B cell (primary cell): ENCODE measurements around the gene VPS39.

Experiments
- CTCF ChIP-seq: fragments of 200-600 bp; IDR thresholded peaks from one replicate; pipeline ENCODE4 v1.8.0; 2022; ENCODE audit warnings: antibody characterized with exemption, mild to moderate bottlenecking
- EZH2 ChIP-seq: IDR thresholded peaks from 2 replicates; pipeline ENCODE4 v1.6.1; 2012; ENCODE audit warnings: borderline replicate concordance, low read depth, mild to moderate bottlenecking, moderate library complexity, low read length; ENCODE audit not compliant: insufficient read depth, poor library complexity, severe bottlenecking

DNA sequence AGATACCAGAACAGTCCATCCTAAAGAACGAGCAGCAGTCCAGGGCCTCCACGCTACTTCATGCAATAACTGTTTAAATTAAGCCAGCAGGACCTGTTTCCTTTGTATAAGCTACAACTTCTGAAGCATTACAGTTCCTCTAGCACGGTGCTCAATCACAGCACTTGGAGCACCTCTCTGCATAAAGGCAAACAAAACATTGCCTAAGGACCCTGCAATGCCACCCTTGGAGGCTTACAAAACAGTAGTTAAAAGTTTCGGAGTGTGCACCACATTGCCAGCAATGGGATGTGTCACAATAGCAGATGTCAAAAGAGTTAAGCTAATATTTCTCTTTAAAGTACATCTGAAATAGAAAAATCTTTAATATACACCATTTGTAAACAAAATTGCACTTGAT, 2.6 kb upstream of the VPS39 start:
- TF ChIP-seq CTCF (no peak), EZH2 (no peak)
